Transverse colon (tissue), 4 donors: Measurements from ENCODE around the gene MMP25. TPM values are rescaled to one million over a fixed set of nuclear protein-coding genes. Genes with fewer than 3 reads are reported as not detected.

Source experiments
- DNase-seq: peaks from one replicate; pipeline ENCODE4 v3.0.0-alpha.2; 2019
- H3K27ac ChIP-seq, 4 donors: fragments of 200-600 bp; sonication (generic); 2 replicates each; pipeline ENCODE4 v1.5.1; 2016 to 2018; ENCODE audit warnings: inconsistent platforms in 4 of 4
- H3K27me3 ChIP-seq: fragments of 200-600 bp; sonication (generic); 2 replicates; pipeline ENCODE4 v1.5.1; 2017; ENCODE audit warnings: inconsistent platforms
- H3K36me3 ChIP-seq, 4 donors: fragments of 200-600 bp; sonication (generic); 2 replicates each; pipeline ENCODE4 v1.5.1; 2017 to 2019; ENCODE audit warnings: inconsistent platforms in 4 of 4
- H3K4me1 ChIP-seq, 4 donors: fragments of 200-600 bp; sonication (generic); 2 replicates each; pipeline ENCODE4 v1.5.1; 2017 to 2020; ENCODE audit warnings: inconsistent platforms in 4 of 4
- H3K4me3 ChIP-seq, 4 donors: fragments of 200-600 bp; sonication (generic); 1 replicate in 1 of 4; 2 replicates in 3 of 4; pipeline versions ENCODE4 v1.5.1 to v1.6.1; 2017 to 2019; ENCODE audit warnings: inconsistent platforms in 4 of 4
- H3K9me3 ChIP-seq, 2 donors: fragments of 200-600 bp; sonication (generic); 2 replicates each; pipeline ENCODE4 v1.5.1; 2017 to 2019; ENCODE audit warnings: inconsistent platforms in 2 of 2
- CTCF ChIP-seq, 5 experiments: fragments of 200-600 bp in 3 of 5; fragments of 450-650 bp in 2 of 5; sonication (generic) in 3 of 5; IDR thresholded peaks; 1 replicate in 2 of 5; 2 replicates in 3 of 5; pipeline ENCODE4 v1.5.1; 2016 to 2017; ENCODE audit warnings: antibody characterized with exemption in 5 of 5, inconsistent platforms in 3 of 5, mild to moderate bottlenecking in 2 of 5, moderate library complexity in 1 of 5
- EP300 ChIP-seq: sonication (generic); formaldehyde crosslinking; IDR thresholded peaks from one replicate; pipeline ENCODE4 v1.6.1; 2017; ENCODE audit warnings: antibody characterized with exemption, low read depth
- POLR2A ChIP-seq: fragments of 450-650 bp; IDR thresholded peaks from one replicate; pipeline ENCODE4 v1.6.1; 2016; ENCODE audit warnings: antibody characterized with exemption, mild to moderate bottlenecking, moderate library complexity
- POLR2AphosphoS5 ChIP-seq, 3 donors: sonication (generic); formaldehyde crosslinking; IDR thresholded peaks; one replicate each; pipeline ENCODE4 v1.6.1; 2016; ENCODE audit warnings: antibody characterized with exemption in 3 of 3
- WGBS, 2 donors: methylation state at CpG; one replicate each; pipeline ENCODE4 v1.1.5; 2018; ENCODE audit warnings: low coverage in 1 of 2; 5-methylcytosine and 5-hydroxymethylcytosine counted together
- in situ Hi-C, 4 donors: fragments of 200-750 bp; cut with MboI; loops; one replicate each; pipeline versions ENCODE4 v1.15.0 to v1.15.1; 2017; ENCODE audit warnings: low sequenced_read_pairs in 3 of 4, low pct_ligation_motif_present in 1 of 4, low pct_unique_long_range_greater_than_20kb in 1 of 4
- intact Hi-C: fragments of 100-400 bp; cut with DNase I; formaldehyde crosslinking; loops from one replicate; pipeline ENCODE4 v1.15.1; 2023; ENCODE audit warnings: low total_unique reads
- total RNA-seq, 4 donors: library from RNA; depleted of rRNA; stranded (reverse); fragments of >200 nt; gene quantifications; one replicate each; pipeline ENCODE4 v1.1.0, GENCODE V29; 2016

The MMP25 gene
- total RNA-seq, 4 donors from 2014 or later, result 1.6 to 9.4 (median 1.8) TPM; not detected in 1

- no peak for TF ChIP-seq POLR2AphosphoS5 (IDR thresholded peaks at IDR 0.05)
- TF ChIP-seq POLR2A, result no peak
- TF ChIP-seq CTCF (IDR thresholded peaks at IDR 0.05), result no peak
- TF ChIP-seq EP300, result no peak
- in situ Hi-C loops (no loop called here), intact Hi-C loops (loop anchor here (2.0 kb wide), 1 partner anchor 348 kb away; no protein-coding TSS in a partner anchor)
- peaks cover 24 to 59% (median 46%) of the 10 kb centered on the region in 4 donors for H3K4me1 ChIP-seq
- no peaks in the 10 kb centered on the region for H3K36me3 ChIP-seq
- 48% methylated on average over 8 of the region's 8 CpGs; no CpG with 5 or more reads in 1 of the 2 donors for WGBS, 2 donors
- peak overlapping the region in 3 of 4 donors; percentile 47 to 68 (median 55) for H3K4me3 ChIP-seq
- H3K27me3 ChIP-seq, result peaks cover 14% of the 10 kb centered on the region
- DNase-seq, result no peak
- H3K9me3 ChIP-seq, result no peaks in the 10 kb centered on the region
- peak overlapping the region; percentile 92 to 94 (median 93) for H3K27ac ChIP-seq
These were observed 23.5 kb upstream of the MMP25 start for GRCh38 chr16:3022684-3023414.

GRCh38 chr16:3023415-3023668, 23.0 kb upstream of the MMP25 start:
- intact Hi-C loops, result loop anchor here (2.0 kb wide), 1 partner anchor 349 kb away; no protein-coding TSS in a partner anchor
- DNase-seq, result no peak
- H3K4me3 ChIP-seq, result peak overlapping the region; percentile 47 to 68 (median 61)
- peaks cover 9% of the 10 kb centered on the region for H3K27me3 ChIP-seq
- no peaks in the 10 kb centered on the region for H3K36me3 ChIP-seq
- no peak for TF ChIP-seq POLR2AphosphoS5 (IDR thresholded peaks at IDR 0.05)
- no peak for TF ChIP-seq CTCF (IDR thresholded peaks at IDR 0.05)
- no peak for TF ChIP-seq EP300
- TF ChIP-seq POLR2A, result no peak
- in situ Hi-C loops, result no loop called here
- H3K4me1 ChIP-seq, result peaks cover 21 to 59% (median 48%) of the 10 kb centered on the region in 4 donors
- WGBS, 2 donors, result 15% methylated on average over 6 of the region's 6 CpGs; no CpG with 5 or more reads in 1 of the 2 donors
- H3K27ac ChIP-seq, result peak overlapping the region; percentile 92 to 94 (median 93)
- H3K9me3 ChIP-seq, result no peaks in the 10 kb centered on the region

GRCh38 chr16:3023669-3024478, 22.5 kb upstream of the MMP25 start, which contains the start of the genes HCFC1R1 and THOC6:
HCFC1R1 (minus strand) TSS chr16:3023942; CDS start chr16:3023941, 1 bp downstream.
THOC6 (plus strand) TSS chr16:3024035; CDS start chr16:3024327, 292 bp downstream.
- peaks cover 21 to 61% (median 51%) of the 10 kb centered on the region in 4 donors for H3K4me1 ChIP-seq

More at GRCh38 chr16:3023669-3024478, 22.5 kb upstream of the MMP25 start, which contains the start of the genes HCFC1R1 and THOC6:
- Histone ChIP-seq H3K27ac (peak within 1 kb of the TSS; percentile 92 to 94 (median 93)), H3K9me3 (no peaks in the 10 kb centered on the region), H3K27me3 (peaks cover 8% of the 10 kb centered on the region), H3K4me3 (peak within 1 kb of the TSS; percentile 47 to 68 (median 61)), H3K36me3 (no peaks in the 10 kb centered on the region)
- in situ Hi-C loops (no loop called here), intact Hi-C loops (loop anchor here (2.0 kb wide), 1 partner anchor 349 kb away; no protein-coding TSS in a partner anchor)
- TF ChIP-seq POLR2A (peak; percentile 80), EP300 (no peak), CTCF (IDR thresholded peaks at IDR 0.05) (peak in 1 of 5 experiments; percentile 13), POLR2AphosphoS5 (IDR thresholded peaks at IDR 0.05) (peak in 2 of 3 donors; percentile 79 to 90)
- DNase-seq, result peak; percentile 98
- WGBS, 2 donors, result 0% methylated on average over 52 of the region's 69 CpGs; no CpG with 5 or more reads in 1 of the 2 donors
